ENCODE measurements around the gene OLIG2.
A peak's percentile ranks its signal among the peaks of the same experiment; 100 is the strongest.

OLIG2 gene

GRCh38 chr21:33025489-33026442 lies at the start of gene OLIG2:
OLIG2 (plus strand) TSS chr21:33025935; CDS start chr21:33026863, 928 bp downstream.
- peak; percentile 93 for DNase-seq (ENCODE audit: low spot score)

- DNase-seq (ENCODE audit: low spot score), result no peak
Observed at GRCh38 chr21:32976791-32977190, 48.9 kb upstream of the OLIG2 start.

- no peak for DNase-seq (ENCODE audit: low spot score)
Observed at GRCh38 chr21:32977216-32977615, 48.5 kb upstream of the OLIG2 start.

- no peak for DNase-seq (ENCODE audit: low spot score)
Observed at GRCh38 chr21:32978331-32979270, 47.1 kb upstream of the OLIG2 start.

DNA sequence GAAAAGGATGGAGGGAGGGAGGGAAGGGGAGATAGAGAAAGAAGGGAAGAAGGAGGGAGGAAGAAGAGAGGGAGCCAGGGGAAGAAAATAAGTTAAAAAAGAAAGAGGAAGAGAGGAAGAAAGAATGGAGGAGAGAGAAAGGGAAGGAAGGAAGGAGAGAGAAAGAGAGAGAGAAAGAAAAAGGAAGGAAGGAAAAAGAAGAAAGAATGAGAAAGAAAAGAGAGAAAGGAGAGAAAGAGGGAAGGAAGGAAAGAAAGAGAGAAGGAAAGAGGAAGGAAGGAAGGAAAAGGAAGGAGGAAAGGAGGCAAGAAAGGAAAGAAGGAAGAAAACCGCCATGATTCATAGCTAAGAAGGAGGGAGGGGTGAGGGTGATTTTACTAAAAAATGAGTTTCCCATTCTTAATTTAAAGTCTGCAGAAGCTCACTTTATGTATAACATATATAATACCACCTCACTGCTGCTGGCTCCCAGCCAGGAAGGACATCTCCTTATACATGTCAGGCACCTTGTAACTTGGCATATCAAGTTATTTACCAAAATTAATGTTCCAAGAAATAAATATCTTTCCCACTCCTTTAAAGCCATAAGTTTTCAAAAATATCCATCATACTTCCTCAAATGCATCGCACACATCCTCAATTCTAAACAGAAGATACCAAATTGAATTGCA lies 46.0 kb upstream of the OLIG2 start:
- DNase-seq (ENCODE audit: low spot score), result no peak

GRCh38 chr21:32981096-32981495 lies 44.6 kb upstream of the OLIG2 start:
- no peak for DNase-seq (ENCODE audit: low spot score)

DNA sequence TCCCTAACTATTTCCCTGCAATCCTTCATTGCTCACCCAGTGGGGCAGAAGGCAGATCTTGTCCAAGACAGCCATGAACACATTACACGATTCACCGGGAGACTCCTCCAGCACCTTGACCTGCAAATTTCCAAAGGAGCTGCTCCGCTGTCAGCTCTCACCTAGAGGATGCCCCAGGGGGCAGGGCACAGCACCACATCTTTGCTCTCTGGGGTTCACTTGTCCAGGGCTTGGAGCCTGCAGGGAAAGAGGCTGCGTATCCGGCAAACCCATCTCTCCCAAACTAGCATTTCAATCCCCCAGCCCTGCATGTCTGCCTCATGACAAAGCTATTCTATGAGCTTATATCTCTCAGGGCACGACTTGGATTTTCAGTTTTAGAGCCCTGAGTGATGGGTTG lies 35.1 kb upstream of the OLIG2 start:
- no peak for DNase-seq (ENCODE audit: low spot score)

GRCh38 chr21:32991361-32991760 lies 34.4 kb upstream of the OLIG2 start:
- DNase-seq (ENCODE audit: low spot score), result no peak

DNA sequence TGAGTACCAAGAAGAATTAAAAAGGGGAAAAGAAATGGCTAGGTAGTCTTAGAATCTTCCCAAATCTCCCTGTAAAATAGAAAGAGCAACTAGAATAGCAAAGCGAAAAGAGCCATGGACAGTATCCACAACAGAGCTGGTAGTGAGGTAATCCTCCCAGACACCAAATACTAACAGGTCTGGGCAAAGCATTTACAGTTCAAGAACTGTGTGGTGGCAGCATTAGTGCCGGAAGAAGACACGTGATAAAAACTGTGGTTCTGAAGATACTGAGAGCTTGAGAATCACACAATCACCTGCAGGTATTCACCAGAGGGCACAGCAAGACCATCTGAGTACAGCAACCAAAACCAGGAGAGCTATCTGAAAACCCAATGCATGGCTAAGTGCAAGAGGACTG lies 31.8 kb upstream of the OLIG2 start:
- no peak for DNase-seq (ENCODE audit: low spot score)

DNA sequence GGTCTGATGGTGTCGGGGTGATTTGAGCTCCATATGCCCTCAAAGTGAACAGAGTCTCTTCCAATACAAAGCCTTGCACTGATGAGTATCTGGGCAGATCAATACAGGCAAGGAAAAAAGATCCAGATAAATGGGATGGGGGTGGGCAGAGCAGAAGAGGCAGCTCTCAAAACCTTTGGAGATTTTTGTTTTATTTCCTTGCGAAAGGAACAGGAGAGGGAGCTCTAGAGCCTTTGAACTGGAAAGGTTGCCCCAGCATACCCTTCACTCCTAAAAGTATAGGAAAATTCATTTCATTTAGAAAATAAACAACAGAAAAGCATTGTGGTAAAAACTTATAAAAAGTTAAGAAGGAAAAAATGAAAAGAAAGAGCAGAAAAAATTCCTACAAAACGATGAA lies 31.4 kb upstream of the OLIG2 start:
- DNase-seq (ENCODE audit: low spot score), result no peak

DNA sequence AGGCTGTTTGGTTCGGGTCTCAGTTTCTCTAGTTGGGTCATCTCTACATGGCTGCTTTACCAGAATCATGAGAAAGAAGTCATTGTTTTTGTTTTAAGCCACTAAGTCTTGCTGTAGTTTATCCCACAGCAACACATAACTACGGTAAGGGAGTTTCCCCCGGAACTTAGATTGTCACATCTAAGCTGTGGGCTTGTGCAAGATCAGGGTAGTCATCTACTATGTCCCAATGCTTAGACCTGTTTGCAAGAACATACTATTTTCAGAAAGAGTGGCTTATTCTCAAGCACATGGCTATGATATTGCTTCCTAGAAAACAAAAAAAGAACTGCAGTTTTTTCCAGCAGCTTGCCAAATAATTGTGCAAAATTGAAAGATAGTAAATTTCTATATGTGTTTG lies 18.0 kb upstream of the OLIG2 start:
- DNase-seq (ENCODE audit: low spot score), result no peak

GRCh38 chr21:33008333-33009051 lies 17.2 kb upstream of the OLIG2 start:
- DNase-seq (ENCODE audit: low spot score), result no peak

- no peak for DNase-seq (ENCODE audit: low spot score)
Observed at GRCh38 chr21:33010931-33011330, 14.8 kb upstream of the OLIG2 start.

GRCh38 chr21:33011462-33011861 lies 14.3 kb upstream of the OLIG2 start:
- no peak for DNase-seq (ENCODE audit: low spot score)

DNA sequence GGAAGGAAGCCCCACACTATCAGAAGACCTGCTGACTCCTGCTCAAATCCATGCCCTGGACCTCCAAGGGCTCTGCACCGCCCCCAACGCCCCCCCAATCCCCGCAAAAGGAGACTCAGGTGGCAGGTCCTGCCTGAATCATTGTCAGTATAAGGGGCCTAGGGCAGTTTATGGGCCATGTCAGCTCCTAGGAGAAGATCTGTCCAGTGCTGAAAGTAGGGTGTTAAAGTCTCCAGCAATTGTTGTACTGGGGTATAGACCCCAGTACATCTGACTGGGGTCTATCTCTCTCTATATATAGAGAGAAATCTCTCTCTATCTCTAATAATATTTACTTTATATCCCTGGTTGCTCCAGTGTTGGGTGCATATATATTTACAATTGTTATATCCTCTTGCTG lies 12.1 kb upstream of the OLIG2 start:
- peak; percentile 18 for DNase-seq (ENCODE audit: low spot score)

- DNase-seq (ENCODE audit: low spot score), result peak; percentile 17
Observed at GRCh38 chr21:33014331-33014730, 11.4 kb upstream of the OLIG2 start.

- no peak for DNase-seq (ENCODE audit: low spot score)
Observed at GRCh38 chr21:33015096-33015495, 10.6 kb upstream of the OLIG2 start.

DNA sequence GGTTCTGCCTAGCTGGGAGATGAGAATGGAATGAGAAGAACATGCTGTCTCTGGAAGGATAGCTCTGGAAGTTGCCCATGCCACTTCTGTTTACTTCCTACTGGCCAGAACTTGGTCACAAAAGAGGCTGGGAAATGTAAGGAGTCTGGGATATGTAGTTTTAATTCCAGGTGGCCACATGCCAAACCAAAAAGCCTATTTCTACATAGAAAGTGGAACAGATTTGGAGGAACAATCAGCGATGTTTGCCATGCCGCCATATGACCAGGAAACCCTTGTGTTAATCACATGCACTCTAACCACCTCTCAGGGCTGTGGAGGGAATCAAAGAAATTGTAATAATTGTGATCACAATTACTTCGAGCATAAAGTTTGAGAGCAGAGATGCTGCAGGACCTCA lies 10.0 kb upstream of the OLIG2 start:
- no peak for DNase-seq (ENCODE audit: low spot score)

GRCh38 chr21:33018707-33019465 lies 6.8 kb upstream of the OLIG2 start:
- DNase-seq (ENCODE audit: low spot score), result no peak

GRCh38 chr21:33019516-33019884 lies 6.2 kb upstream of the OLIG2 start:
- no peak for DNase-seq (ENCODE audit: low spot score)

Measured in iPS-NIHi11 (cell line).